ENCODE measurements around the gene SGF29.
"Not testable (repeated sequence)": the region's sequence is repeated elsewhere in the genome, so short reads cannot be mapped to it uniquely, and the experiment has no call there.

Gene SGF29

GRCh38 chr16:28596115-28596630 lies 42.5 kb downstream of the SGF29 start:
- DNase-seq (ENCODE audit: low read depth): no peak

- no peak for DNase-seq (ENCODE audit: low read depth)
Observed at GRCh38 chr16:28596840-28597691, 43.3 kb downstream of the SGF29 start, which contains the start of gene SULT1A2. SULT1A2 (minus strand) TSS chr16:28597050; CDS start chr16:28595930, 1,120 bp downstream.

DNA sequence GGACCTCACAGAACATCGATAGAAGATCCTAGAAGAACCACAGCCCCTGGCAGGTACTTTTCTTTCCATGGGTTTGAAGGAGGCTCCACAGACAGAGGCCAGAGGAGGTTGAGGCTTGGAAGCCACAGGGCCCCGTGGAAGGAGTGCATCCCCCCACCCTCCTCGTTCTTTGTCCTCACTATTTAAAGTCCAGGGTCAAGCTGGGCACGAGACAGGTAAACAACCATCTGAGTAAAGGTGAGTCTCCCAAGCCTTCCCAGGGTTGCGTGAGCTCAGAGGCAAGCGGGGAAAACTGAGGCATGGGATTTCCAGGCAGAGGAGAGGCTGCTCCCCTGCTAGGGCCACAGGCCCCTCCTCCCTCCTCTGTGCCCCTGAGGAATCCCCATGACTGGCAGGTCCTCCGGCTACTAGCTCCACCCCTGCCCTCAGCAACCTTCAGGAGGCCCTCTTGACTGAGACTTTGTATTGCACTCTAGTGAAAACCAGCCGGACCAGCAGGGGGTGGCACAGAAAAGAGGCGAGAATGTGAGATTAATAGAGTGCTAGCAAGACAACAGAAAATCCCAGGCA lies 44.1 kb downstream of the SGF29 start:
- DNase-seq (ENCODE audit: low read depth): no peak

DNA sequence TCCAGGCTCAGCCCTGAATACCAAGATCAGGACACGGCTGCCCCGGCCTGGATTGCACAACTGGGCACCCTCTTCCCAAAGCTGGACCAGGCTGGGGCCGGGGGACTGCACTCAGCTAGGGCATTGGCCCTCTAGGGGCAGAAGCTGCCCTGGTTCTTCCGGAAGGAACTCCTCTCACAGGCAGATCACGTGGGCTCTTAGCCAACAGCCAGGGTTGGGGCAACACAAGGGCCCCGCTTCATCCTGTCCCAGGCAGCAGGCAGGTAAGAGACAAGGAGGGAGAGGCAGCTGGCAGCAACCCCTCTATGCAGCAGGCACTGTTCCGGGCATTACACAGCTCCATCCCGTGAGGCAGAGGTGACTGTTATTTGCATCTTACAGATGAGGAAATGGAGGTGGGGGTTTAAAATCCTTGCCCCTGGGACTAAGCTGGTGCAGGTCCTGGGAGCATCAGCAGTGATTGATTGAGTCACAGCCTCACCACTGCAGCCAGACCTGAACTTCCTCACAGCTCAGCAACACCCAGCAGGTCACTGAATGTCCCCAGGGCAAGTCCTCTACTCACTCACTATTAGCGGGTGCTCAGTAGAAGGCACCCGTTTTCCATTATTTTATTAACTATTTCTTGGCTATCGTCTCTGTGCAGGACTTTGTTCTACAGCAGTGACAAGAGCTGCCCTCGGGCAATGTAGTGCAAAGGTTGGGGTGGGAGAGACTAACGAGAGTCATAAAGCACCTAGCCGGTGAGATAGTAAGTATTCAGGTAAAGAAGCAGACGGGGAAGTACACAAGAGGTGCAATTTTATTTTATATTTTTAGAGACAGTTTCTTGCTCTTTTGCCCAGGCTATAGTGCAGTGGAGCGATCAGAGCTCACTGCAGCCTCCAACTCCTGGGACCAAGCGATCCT lies 45.9 kb downstream of the SGF29 start:
- DNase-seq (ENCODE audit: low read depth): not testable (repeated sequence)

- DNase-seq (ENCODE audit: low read depth): not testable (repeated sequence)
Observed at GRCh38 chr16:28600965-28601364, 47.2 kb downstream of the SGF29 start.

DNA sequence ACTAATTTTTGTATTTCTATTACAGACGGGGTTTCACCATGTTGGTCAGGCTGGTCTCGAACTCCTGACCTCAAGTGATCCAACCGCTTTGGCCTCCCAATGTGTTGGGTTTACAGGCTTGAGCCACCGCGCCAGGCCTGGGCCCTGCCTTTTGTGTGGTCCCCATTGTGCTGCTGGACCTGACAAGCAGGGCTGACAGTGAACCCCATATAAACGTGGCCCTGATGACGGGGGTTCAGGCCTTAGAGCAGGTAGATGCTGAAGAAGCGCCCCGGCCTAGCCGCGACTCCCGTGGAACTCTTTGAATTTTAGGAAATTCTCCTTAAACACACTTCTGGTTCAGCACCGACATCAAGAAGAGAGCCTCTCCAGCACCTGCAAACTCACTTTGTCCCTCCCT lies 47.9 kb downstream of the SGF29 start:
- DNase-seq (ENCODE audit: low read depth): not testable (repeated sequence)

DNA sequence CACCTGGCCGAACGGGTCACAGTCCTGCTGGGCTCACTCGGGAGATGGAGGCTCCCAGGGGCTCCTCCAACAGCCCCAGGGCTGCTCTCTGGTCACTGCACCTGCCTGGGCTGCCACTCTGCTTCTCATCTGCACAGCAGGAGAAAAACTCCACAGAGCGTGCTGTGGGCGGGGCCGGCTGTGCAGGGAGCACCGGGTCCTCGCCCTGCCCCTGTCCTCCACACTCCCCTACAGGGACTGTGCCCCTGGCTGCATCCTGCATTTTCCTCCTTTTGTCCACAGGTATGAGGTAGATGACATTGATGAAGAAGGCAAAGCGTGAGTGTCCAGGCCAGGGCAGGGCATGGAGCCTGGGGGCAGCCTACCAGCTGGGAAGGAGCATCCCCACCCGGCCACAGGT lies 48.3 kb downstream of the SGF29 start:
- not testable (repeated sequence) for DNase-seq (ENCODE audit: low read depth)

GRCh38 chr16:28602529-28602928 lies 48.8 kb downstream of the SGF29 start:
- DNase-seq (ENCODE audit: low read depth): no peak

GRCh38 chr16:28603381-28604185 lies 49.9 kb downstream of the SGF29 start:
- DNase-seq (ENCODE audit: low read depth): no peak

DNA sequence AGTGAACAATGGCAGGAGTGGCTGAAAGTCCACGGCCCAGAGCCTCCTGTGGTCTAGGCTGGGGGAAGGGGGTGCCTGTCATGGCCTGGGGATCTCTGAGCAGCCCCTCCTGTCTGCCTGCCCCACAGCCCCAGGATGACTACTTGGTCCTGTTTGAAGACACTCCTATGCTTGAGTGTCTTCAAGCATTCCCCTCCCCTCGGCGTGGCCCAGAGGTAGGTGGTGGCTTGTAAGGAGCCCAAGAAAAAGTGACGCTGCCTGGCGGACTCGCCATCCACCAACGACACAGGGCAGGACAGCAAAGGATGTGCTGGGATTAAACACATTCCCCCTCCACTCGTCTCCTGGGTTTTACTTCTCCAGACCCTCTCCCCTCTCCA lies 50.5 kb downstream of the SGF29 start:
- DNase-seq (ENCODE audit: low read depth): no peak

- DNase-seq (ENCODE audit: low read depth): no peak
Observed at GRCh38 chr16:28606291-28607115, 52.8 kb downstream of the SGF29 start.

DNA sequence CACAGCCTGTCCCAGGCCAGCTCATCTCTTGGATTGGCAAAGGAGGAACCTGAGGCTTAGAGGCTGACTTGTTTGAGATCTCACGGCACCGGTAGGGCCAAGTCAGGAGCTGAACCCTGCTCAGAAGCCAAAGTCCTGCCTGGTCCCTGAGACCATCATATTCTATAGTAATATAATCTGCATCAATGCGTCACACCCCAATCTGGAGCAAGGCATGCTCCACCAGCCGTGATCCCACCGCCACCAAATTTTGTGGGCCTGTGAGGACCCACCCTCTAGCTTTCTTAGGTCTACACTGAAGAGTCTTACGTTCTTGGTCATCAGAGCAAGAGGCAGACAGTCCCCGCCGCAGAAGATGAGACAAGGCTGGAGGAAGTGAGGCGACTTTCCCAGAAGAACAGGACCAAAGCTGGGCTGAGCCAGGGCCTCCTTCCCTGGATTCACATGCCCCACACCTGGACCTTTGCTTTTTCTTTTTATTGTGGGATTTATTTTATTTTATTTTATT lies 53.5 kb downstream of the SGF29 start:
- no peak for DNase-seq (ENCODE audit: low read depth)

DNA sequence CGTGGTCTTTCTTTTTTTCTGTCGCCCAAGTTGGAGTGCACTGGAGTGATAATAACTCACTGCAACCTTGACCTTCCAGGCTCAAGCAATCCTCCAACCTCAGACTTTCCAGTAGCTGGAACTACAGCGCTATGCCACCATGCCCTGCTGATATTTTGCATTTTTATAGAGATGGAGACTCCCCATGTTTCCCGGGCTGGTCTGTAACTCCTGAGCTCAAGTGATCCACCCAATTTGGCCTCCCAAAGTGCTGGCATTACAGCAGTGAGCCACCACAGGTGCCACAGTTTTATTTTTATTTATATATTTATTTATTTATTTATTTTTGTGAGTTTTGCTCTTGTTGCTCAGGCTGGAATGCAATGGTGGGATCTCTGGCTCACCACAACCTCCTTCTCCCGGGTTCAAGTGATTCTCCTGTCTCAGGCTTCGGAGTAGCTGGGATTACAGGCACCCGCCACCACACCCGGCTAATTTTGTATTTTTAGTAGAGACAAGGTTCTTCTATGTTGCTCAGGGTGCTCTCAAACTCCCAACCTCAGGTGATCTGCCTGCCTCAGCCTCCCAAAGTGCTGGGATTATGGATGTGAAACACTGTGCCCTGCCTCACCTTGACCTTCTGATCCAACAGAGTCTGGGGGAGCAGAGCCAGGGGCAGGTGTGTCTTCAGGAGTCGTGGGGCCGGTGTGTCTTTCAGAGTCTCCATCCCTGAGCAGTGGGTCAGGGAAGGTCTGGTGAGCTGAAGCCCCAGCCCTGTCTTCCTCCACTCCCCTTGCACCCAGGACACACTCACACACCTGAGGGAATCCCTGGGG lies 54.2 kb downstream of the SGF29 start:
- not testable (repeated sequence) for DNase-seq (ENCODE audit: low read depth)

DNA sequence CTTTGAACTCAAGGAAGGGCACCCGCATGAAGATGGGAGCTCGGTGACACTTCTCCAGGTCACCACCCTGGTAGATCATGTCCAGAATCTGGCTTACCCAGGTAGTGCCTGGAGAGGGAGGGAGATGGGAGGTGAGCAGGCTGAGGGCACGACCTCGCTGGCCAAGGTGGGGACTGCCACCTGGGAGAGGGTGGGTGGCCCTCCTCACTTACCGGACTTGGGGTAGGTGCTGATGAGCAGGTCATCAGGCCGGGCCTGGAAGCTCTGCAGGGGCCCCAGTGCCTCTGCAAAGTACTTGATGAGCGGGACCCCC lies 54.7 kb downstream of the SGF29 start:
- DNase-seq (ENCODE audit: low read depth): not testable (repeated sequence)

DNA sequence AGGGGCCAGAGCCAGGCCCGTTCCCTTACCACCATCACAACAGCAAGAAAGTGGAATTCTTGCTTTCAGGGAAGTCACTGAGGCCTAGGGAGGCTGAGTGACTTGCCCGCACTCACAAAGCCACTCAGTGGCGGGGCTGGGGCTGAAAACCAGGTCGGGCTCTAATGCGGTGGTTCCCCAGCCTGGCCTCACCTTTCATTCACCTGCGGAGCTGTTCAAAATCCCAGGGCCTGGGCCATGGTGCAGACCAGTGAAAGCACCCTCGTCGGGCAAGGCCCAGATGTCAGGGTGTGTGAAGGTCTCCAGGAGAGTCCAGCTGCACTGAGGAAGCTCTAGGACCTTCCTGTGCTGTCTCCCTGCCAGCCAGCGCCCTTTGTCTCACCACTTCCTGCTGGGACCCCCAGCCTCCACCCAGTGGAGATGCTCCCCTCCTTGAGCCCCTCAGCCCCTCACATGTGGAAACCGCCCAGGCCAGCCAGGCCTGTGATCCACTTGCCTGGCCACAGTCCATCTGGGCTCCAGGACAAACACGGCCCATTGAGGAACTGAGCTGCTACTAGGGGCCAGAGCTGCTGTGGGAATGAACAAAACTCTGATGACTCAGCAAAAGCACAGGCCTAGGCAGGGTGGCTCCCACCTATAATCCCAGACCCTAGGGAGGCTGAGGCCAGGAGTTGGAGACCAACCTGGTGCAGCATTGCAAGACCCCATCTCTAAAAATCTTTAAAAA lies 55.3 kb downstream of the SGF29 start:
- DNase-seq (ENCODE audit: low read depth): not testable (repeated sequence)

DNA sequence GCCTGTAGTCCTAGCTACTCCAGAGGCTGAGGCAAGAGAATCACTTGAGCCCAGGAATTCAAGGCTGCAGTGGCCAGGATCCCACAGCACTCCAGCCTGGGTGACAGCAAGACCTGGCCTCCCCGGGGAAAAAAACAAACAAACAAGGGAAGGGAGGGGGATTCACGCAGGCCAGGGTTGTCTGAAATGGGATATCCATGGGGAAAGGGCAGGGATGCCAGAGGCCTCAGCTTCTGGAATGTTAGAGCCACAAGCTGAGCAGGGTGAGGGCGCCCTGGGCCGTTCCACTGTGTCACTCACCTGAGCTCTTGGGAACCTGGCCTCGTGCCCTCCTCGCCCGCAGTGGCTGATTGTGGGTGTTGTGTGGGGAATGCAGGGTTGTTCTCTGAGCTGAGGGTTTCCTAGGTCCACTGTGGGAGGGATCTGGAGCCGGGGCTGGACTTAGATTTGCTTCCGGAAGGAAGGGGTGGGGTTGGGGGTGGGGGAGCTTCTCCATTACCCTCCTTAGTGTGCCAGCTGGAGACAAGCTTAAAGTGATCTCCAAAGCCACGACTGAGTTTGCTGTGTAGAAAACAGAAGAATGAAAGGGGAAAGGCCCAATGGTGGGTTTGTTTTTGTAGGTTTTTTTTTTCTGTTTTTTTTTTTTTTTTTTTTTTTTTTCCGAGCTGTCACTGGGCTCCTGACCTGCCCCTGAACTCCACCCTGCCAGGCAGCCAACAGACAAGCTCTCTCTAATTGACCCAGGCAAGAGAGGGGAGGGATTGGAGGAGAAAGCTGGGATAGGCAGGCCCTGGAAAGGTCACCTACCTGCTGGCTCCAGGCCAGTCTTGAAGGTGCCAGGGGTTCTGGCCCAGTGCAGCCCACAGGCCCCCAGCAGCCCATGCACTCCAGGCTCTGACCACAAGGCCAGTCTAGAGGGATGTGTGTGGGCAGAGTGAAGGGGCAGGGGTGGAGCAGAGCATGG lies 56.2 kb downstream of the SGF29 start, which contains the start of gene SULT1A1:
Gene SULT1A1 (minus strand): TSS at position 414 of the 964 bp plus-strand sequence. CDS start 1,189 bp downstream, outside the sequence.
- DNase-seq (ENCODE audit: low read depth): no peak

GRCh38 chr16:28610595-28611191 lies 57.0 kb downstream of the SGF29 start:
- DNase-seq (ENCODE audit: low read depth): no peak

Measured in stromal cell of bone marrow (primary cell).